GM12891 (cell line): ENCODE data around the gene CYP2F1.

Experiments used
- POLR2A ChIP-seq: IDR thresholded peaks from 2 replicates; pipeline ENCODE4 v1.6.1; 2011; ENCODE audit warnings: low read depth, low read length, control low read depth
- POLR2AphosphoS5 ChIP-seq: IDR thresholded peaks from 2 replicates; pipeline ENCODE4 v1.6.1; 2011; ENCODE audit warnings: low read depth, low read length, control low read depth

GRCh38 chr19:41156207-41156606, 42.0 kb downstream of the CYP2F1 start:
- TF ChIP-seq POLR2AphosphoS5 (no peak), POLR2A (no peak)
